ENCODE results near the gene ARSD. TPM values are rescaled to one million over a fixed set of nuclear protein-coding genes. Genes with fewer than 3 reads are reported as not detected.
"Not testable (repeated sequence)": the region's sequence is repeated elsewhere in the genome, so short reads cannot be mapped to it uniquely, and the experiment has no call there.

The ARSD gene, protein sequence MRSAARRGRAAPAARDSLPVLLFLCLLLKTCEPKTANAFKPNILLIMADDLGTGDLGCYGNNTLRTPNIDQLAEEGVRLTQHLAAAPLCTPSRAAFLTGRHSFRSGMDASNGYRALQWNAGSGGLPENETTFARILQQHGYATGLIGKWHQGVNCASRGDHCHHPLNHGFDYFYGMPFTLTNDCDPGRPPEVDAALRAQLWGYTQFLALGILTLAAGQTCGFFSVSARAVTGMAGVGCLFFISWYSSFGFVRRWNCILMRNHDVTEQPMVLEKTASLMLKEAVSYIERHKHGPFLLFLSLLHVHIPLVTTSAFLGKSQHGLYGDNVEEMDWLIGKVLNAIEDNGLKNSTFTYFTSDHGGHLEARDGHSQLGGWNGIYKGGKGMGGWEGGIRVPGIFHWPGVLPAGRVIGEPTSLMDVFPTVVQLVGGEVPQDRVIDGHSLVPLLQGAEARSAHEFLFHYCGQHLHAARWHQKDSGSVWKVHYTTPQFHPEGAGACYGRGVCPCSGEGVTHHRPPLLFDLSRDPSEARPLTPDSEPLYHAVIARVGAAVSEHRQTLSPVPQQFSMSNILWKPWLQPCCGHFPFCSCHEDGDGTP
- total RNA-seq (2014; rRNA removed; shearing (Covaris generic); ENCODE audit: low replicate concordance) = not detected in 2 replicates

DNA sequence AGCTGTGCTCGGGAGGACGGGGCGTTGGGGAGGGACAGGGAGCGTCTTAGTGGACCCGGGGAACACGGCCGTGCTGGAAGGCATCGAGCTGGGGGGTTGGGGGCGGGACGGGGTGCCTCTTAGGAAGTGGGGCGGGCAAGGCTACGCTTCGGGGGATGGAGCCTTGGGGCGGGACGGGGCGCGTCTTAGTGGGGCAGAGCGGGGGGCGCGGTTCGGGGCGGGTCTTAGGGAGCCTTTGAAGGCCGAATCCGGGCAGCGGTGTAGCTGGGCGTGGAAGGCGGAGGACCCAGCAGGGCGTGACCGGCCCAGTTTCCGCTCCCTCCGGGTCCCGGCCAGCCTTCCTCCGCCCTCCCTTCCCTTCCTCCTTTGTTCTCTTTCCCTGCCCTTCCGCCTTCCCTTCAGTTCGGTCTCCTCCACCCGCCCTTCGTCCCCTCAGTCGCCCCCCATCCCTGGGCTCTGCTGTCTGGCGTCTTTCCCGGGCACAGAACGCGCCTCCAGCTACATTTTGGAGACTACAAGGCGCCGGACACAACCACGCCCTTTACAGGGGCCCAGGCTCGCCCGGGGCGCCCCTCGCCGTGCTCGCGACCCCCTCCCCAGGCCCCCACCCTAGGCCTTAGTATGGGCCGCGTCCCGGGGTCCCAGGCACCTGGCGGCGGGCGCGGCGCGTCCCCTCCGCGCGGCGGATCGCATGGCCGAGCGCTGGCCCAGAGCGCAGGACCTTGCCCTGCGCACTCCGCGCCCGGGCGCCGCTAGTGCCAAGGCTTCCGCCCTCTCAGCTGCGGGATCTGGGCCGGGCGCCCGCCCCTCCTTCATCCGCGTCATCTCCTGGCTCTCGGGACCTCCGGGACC lies at the start of gene ARSD:
Gene ARSD (minus strand): TSS at position 757 of the 852 bp plus-strand sequence. CDS start 64 bp downstream, at position 693.
- H3K9ac ChIP-seq (ENCODE audit: low read length) = no peak within 1 kb of the TSS
- H2AFZ ChIP-seq (ENCODE audit: low read length) = no peak within 1 kb of the TSS
- H3K4me2 ChIP-seq (ENCODE audit: low read depth, low read length, poor library complexity, severe bottlenecking) = no peak within 1 kb of the TSS

DNA sequence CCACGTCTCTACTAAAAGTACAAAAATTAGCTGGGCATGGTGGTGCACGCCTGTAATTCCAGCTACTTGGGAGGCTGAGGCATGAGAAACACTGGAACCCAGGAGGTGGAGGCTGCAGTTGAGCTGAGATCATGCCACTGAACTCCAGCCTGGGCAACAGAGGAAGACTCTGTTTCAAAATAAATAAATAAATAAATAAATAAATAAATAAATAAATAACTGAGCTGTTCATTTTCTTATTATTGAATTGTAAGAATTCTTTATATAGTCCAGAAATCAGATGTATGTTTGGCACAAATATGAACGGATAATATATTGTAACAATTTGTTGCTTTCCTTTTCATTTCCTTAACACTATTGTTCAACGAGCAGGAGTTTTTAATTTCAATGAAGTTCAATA lies 49.5 kb upstream of the ARSD start:
- H3K4me2 ChIP-seq (ENCODE audit: low read depth, low read length, poor library complexity, severe bottlenecking); H3K27me3 ChIP-seq (ENCODE audit: low read length); H4K20me1 ChIP-seq (ENCODE audit: insufficient read depth, low read depth, low read length); H3K4me1 ChIP-seq (ENCODE audit: low read length); H3K79me2 ChIP-seq (ENCODE audit: low read length); H2AFZ ChIP-seq (ENCODE audit: low read length); H3K9me3 ChIP-seq (ENCODE audit: low read length); H3K9ac ChIP-seq (ENCODE audit: low read length); H3K4me3 ChIP-seq (ENCODE audit: low read length); H3K9me2 ChIP-seq (replicated peaks; ENCODE audit: insufficient read depth, low read length); H3K36me3 ChIP-seq (ENCODE audit: insufficient read depth, low read length); DNase-seq; H3K27ac ChIP-seq (ENCODE audit: low read length): not testable (repeated sequence)

More for the DNA sequence above, at the start of gene ARSD:
- Histone ChIP-seq H3K27me3 (ENCODE audit: low read length) (no peaks in the 10 kb centered on the region), H3K27ac (ENCODE audit: low read length) (no peak within 1 kb of the TSS), H3K9me2 (replicated peaks; ENCODE audit: insufficient read depth, low read length) (no peaks in the 10 kb centered on the region), H3K4me1 (ENCODE audit: low read length) (no peaks in the 10 kb centered on the region), H3K4me3 (ENCODE audit: low read length) (no peak within 1 kb of the TSS), H4K20me1 (ENCODE audit: insufficient read depth, low read depth, low read length) (no peaks in the 10 kb centered on the region), H3K36me3 (ENCODE audit: insufficient read depth, low read length) (no peaks in the 10 kb centered on the region), H3K9me3 (ENCODE audit: low read length) (no peaks in the 10 kb centered on the region), H3K79me2 (ENCODE audit: low read length) (no peaks in the 10 kb centered on the region)
- no peak for DNase-seq

- Histone ChIP-seq H3K9me3 (ENCODE audit: low read length) (no peaks in the 10 kb centered on the region), H3K9me2 (replicated peaks; ENCODE audit: insufficient read depth, low read length) (no peaks in the 10 kb centered on the region), H3K36me3 (ENCODE audit: insufficient read depth, low read length) (no peaks in the 10 kb centered on the region), H3K9ac (ENCODE audit: low read length) (no peak overlapping the region), H3K79me2 (ENCODE audit: low read length) (no peaks in the 10 kb centered on the region), H3K4me1 (ENCODE audit: low read length) (no peaks in the 10 kb centered on the region), H4K20me1 (ENCODE audit: insufficient read depth, low read depth, low read length) (no peaks in the 10 kb centered on the region), H3K4me3 (ENCODE audit: low read length) (no peak overlapping the region), H3K4me2 (ENCODE audit: low read depth, low read length, poor library complexity, severe bottlenecking) (no peak overlapping the region), H3K27me3 (ENCODE audit: low read length) (no peaks in the 10 kb centered on the region), H2AFZ (ENCODE audit: low read length) (no peak overlapping the region), H3K27ac (ENCODE audit: low read length) (no peak overlapping the region)
- DNase-seq = no peak
Observed at GRCh38 chrX:2974961-2975360, 45.8 kb upstream of the ARSD start.

GRCh38 chrX:2972391-2972790 lies 43.3 kb upstream of the ARSD start:
- Histone ChIP-seq H3K79me2 (ENCODE audit: low read length) (no peaks in the 10 kb centered on the region), H3K9me2 (replicated peaks; ENCODE audit: insufficient read depth, low read length) (no peaks in the 10 kb centered on the region), H3K27ac (ENCODE audit: low read length) (no peak overlapping the region), H3K9ac (ENCODE audit: low read length) (no peak overlapping the region), H3K4me2 (ENCODE audit: low read depth, low read length, poor library complexity, severe bottlenecking) (no peak overlapping the region), H3K36me3 (ENCODE audit: insufficient read depth, low read length) (no peaks in the 10 kb centered on the region), H3K4me3 (ENCODE audit: low read length) (no peak overlapping the region), H3K27me3 (ENCODE audit: low read length) (no peaks in the 10 kb centered on the region), H2AFZ (ENCODE audit: low read length) (no peak overlapping the region), H3K4me1 (ENCODE audit: low read length) (no peaks in the 10 kb centered on the region), H4K20me1 (ENCODE audit: insufficient read depth, low read depth, low read length) (no peaks in the 10 kb centered on the region), H3K9me3 (ENCODE audit: low read length) (no peaks in the 10 kb centered on the region)
- no peak for DNase-seq

- H3K4me2 ChIP-seq (ENCODE audit: low read depth, low read length, poor library complexity, severe bottlenecking) = no peak overlapping the region
Observed at GRCh38 chrX:2969021-2969420, 39.9 kb upstream of the ARSD start.

DNA sequence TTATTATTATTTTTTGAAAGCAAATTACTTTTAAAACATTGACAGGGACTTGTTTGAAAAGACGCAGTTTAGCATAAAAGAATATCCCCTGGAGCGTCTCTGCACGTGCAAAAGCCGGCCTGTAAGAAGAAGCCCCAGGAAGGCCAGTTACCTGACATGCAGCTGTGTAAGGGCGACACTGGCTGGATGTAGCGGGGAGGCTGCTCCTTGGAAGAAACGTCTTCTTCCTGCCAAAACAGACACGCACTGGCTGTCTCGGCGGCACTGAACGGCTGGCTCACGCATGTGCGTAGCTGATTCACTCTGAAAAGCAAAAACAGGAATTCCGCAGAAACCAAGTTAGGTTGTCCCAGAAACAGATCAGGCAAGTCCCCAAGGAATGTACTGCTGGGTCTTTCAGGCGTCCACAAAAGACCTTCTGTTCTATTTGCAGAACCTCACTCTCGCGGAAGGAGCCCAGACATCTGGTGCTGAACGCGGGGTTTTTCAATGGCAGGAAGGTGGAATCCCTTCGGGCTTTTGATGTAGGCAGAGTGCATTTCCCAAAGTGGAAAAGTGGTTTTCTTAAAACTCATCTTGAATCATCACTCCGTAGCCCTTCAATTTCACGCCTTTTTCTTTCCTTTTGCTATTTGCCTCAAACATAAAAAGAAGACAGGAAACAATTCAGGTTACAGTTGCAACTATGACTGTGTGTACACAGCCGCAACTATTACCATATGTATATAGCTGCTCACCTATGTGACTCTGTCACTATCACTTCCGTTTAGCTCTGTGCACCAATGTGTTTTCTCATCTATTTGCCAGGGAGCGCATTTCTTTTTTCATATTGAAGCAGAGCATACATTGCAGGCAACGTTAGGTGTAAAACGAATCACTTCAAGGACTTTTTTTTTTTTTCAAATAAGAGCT lies 39.1 kb upstream of the ARSD start:
- Histone ChIP-seq H3K4me1 (ENCODE audit: low read length) (no peaks in the 10 kb centered on the region), H3K9ac (ENCODE audit: low read length) (no peak overlapping the region), H3K9me3 (ENCODE audit: low read length) (no peaks in the 10 kb centered on the region), H3K9me2 (replicated peaks; ENCODE audit: insufficient read depth, low read length) (no peaks in the 10 kb centered on the region), H3K79me2 (ENCODE audit: low read length) (no peaks in the 10 kb centered on the region), H3K4me3 (ENCODE audit: low read length) (no peak overlapping the region), H2AFZ (ENCODE audit: low read length) (no peak overlapping the region), H3K27me3 (ENCODE audit: low read length) (no peaks in the 10 kb centered on the region), H3K4me2 (ENCODE audit: low read depth, low read length, poor library complexity, severe bottlenecking) (no peak overlapping the region), H4K20me1 (ENCODE audit: insufficient read depth, low read depth, low read length) (no peaks in the 10 kb centered on the region), H3K27ac (ENCODE audit: low read length) (no peak overlapping the region), H3K36me3 (ENCODE audit: insufficient read depth, low read length) (no peaks in the 10 kb centered on the region)
- DNase-seq = no peak

More at GRCh38 chrX:2969021-2969420, 39.9 kb upstream of the ARSD start:
- no peak for DNase-seq
- H3K9me3 ChIP-seq (ENCODE audit: low read length) = no peaks in the 10 kb centered on the region
- H3K9ac ChIP-seq (ENCODE audit: low read length) = no peak overlapping the region
- H3K27ac ChIP-seq (ENCODE audit: low read length) = no peak overlapping the region
- H3K4me3 ChIP-seq (ENCODE audit: low read length) = no peak overlapping the region
- no peaks in the 10 kb centered on the region for H3K27me3 ChIP-seq (ENCODE audit: low read length)
- H4K20me1 ChIP-seq (ENCODE audit: insufficient read depth, low read depth, low read length) = no peaks in the 10 kb centered on the region
- H3K36me3 ChIP-seq (ENCODE audit: insufficient read depth, low read length) = no peaks in the 10 kb centered on the region
- no peaks in the 10 kb centered on the region for H3K9me2 ChIP-seq (replicated peaks; ENCODE audit: insufficient read depth, low read length)
- H2AFZ ChIP-seq (ENCODE audit: low read length) = no peak overlapping the region
- H3K79me2 ChIP-seq (ENCODE audit: low read length) = no peaks in the 10 kb centered on the region
- no peaks in the 10 kb centered on the region for H3K4me1 ChIP-seq (ENCODE audit: low read length)

DNA sequence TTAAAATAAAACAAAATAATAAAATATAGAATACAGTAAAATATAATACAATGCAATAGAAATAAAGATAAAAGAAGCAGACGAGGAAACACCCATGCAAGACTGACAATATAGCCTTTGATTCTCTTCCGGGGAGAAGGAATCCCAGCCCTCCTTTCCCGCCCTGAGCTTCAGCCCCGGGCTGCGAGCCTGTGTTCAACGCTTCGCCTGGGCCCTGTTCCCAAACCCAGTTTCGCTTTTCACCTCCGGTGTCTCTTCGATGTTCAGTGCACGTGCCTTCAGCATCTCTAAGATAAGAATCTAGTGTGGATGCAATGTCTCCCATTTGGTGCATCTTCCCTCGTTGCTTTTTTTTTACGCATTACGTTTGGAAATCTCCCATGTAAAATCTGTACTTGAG lies 38.4 kb upstream of the ARSD start:
- H2AFZ ChIP-seq (ENCODE audit: low read length) = no peak overlapping the region
- DNase-seq = no peak
- no peaks in the 10 kb centered on the region for H3K79me2 ChIP-seq (ENCODE audit: low read length)
- H3K27ac ChIP-seq (ENCODE audit: low read length) = no peak overlapping the region
- H3K4me3 ChIP-seq (ENCODE audit: low read length) = no peak overlapping the region
- no peaks in the 10 kb centered on the region for H3K27me3 ChIP-seq (ENCODE audit: low read length)
- H3K9me3 ChIP-seq (ENCODE audit: low read length) = no peaks in the 10 kb centered on the region
- H3K4me1 ChIP-seq (ENCODE audit: low read length) = no peaks in the 10 kb centered on the region
- no peak overlapping the region for H3K4me2 ChIP-seq (ENCODE audit: low read depth, low read length, poor library complexity, severe bottlenecking)
- no peaks in the 10 kb centered on the region for H4K20me1 ChIP-seq (ENCODE audit: insufficient read depth, low read depth, low read length)
- H3K9me2 ChIP-seq (replicated peaks; ENCODE audit: insufficient read depth, low read length) = no peaks in the 10 kb centered on the region
- H3K36me3 ChIP-seq (ENCODE audit: insufficient read depth, low read length) = no peaks in the 10 kb centered on the region
- no peak overlapping the region for H3K9ac ChIP-seq (ENCODE audit: low read length)

All from Karpas-422 (cell line).